Erythroblast (primary cell): ENCODE measurements around the gene SPATA9.

Experiments used
- DNase-seq, 2 experiments: peaks; one replicate each; lab custom pipeline; 2025; lab: John Stamatoyannopoulos, UW
- GATA1 ChIP-seq: IDR thresholded peaks from 2 replicates; pipeline ENCODE4 v1.6.1; 2011; ENCODE audit warnings: low read depth, mild to moderate bottlenecking, control low read depth, low read length, moderate library complexity
- POLR2A ChIP-seq: IDR thresholded peaks from 2 replicates; pipeline ENCODE4 v1.6.1; 2011; ENCODE audit warnings: mild to moderate bottlenecking, low read length

Gene SPATA9

GRCh38 chr5:95682891-95683290 is at the start of gene SPATA9:
Gene SPATA9, minus strand, starts transcription at chr5:95682991. Its CDS starts 137 bp downstream, at chr5:95682854.
- no peak for DNase-seq

GRCh38 chr5:95731571-95732554 is 49.1 kb upstream of the SPATA9 start:
- TF ChIP-seq POLR2A (peak; percentile 35), GATA1 (no peak)
- DNase-seq, result peak; percentile 75 to 84

More at GRCh38 chr5:95682891-95683290, at the start of gene SPATA9:
- TF ChIP-seq GATA1, result no peak
- TF ChIP-seq POLR2A, result no peak

- TF ChIP-seq POLR2A, result peak; percentile 77
- no peak for TF ChIP-seq GATA1
- peak; percentile 86 to 88 for DNase-seq
Measured at GRCh38 chr5:95730730-95731570, 48.2 kb upstream of the SPATA9 start, which contains the start of gene RHOBTB3. Gene RHOBTB3, plus strand, starts transcription at chr5:95731336. Its CDS starts 347 bp downstream, at chr5:95731683.

- DNase-seq, result peak; percentile 38 to 55
- no peak for TF ChIP-seq POLR2A
- no peak for TF ChIP-seq GATA1
Measured at GRCh38 chr5:95730011-95730700, 47.4 kb upstream of the SPATA9 start.

- DNase-seq, result peak in 1 of 2 experiments; percentile 28
- TF ChIP-seq POLR2A (peak; percentile 67), GATA1 (no peak)
Measured at GRCh38 chr5:95729115-95730010, 46.6 kb upstream of the SPATA9 start.

- TF ChIP-seq GATA1 (no peak), POLR2A (no peak)
- peak; percentile 56 to 69 for DNase-seq
Measured at GRCh38 chr5:95728494-95729114, 45.8 kb upstream of the SPATA9 start.

- TF ChIP-seq POLR2A, result no peak
- no peak for TF ChIP-seq GATA1
- DNase-seq, result peak in 1 of 2 experiments; percentile 13
Measured at GRCh38 chr5:95727764-95728191, 45.0 kb upstream of the SPATA9 start.

- no peak for DNase-seq
- peak; percentile 1 for TF ChIP-seq POLR2A
- no peak for TF ChIP-seq GATA1
Measured at GRCh38 chr5:95726811-95727763, 44.3 kb upstream of the SPATA9 start.

- DNase-seq, result peak; percentile 31 to 47
- TF ChIP-seq POLR2A (peak; percentile 15), GATA1 (no peak)
Measured at GRCh38 chr5:95725937-95726810, 43.4 kb upstream of the SPATA9 start.
